ELF-1 (cell line): Measurements from ENCODE around the gene HOXA9.
A peak's percentile ranks its signal among the peaks of the same experiment; 100 is the strongest.

Source experiments
- DNase-seq: peaks from one replicate; pipeline ENCODE4 v3.0.0-alpha.2; 2016; ENCODE audit warnings: low read depth, low spot score

HOXA9 gene

DNA sequence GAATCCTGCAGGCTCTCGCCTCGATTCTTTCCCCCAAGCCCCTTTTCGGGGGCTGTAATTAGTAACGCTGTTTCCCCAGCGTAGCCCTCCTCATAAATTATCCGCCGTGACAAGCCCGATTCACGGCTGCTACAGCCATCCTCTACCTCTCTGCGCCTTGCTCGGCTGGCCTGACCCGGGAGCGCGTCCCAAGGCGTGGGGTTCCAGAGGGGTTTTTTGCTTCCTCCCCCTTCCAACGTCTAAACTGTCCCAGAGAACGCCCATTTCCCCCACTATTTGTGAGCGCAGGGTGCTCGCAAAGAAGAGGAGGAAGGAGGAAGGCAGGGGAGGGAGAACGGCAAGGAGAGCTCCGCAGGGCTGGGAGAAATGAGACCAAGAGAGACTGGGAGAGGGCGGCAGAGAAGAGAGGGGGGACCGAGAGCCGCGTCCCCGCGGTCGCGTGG lies 22.7 kb downstream of the HOXA9 start:
- DNase-seq, result no peak

DNA sequence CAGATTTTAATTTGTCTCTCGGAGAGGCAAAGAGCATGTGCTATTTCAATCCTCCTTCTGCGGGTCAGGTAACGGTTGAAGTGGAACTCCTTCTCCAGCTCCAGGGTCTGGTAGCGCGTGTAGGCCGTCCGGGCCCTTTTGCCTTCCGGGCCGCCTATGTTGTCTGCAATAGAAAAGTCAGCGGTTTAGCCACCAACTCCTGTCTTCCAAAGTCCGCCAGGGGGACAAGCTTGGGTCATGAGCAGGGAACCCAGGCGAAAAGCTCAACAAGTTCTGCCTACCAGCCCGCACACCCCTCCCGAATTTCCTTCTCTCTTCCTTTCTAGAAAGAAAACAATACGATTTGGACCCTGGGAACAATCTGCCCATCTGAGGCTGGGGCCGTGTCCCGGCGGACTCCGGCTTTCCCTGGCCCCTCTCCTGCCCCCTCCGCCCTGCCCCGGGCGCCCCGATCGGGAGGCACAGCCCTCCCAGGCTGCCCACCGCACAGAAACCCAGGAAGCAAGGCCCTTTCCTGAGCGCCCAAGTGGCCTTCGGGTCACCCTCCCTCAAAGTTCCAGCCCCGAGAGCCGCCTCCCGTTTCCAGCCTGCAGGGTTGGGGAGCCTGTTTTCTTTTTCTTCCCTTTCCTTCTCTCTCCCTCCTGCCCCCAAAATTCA lies 23.3 kb downstream of the HOXA9 start:
- DNase-seq, result peak; percentile 83

DNA sequence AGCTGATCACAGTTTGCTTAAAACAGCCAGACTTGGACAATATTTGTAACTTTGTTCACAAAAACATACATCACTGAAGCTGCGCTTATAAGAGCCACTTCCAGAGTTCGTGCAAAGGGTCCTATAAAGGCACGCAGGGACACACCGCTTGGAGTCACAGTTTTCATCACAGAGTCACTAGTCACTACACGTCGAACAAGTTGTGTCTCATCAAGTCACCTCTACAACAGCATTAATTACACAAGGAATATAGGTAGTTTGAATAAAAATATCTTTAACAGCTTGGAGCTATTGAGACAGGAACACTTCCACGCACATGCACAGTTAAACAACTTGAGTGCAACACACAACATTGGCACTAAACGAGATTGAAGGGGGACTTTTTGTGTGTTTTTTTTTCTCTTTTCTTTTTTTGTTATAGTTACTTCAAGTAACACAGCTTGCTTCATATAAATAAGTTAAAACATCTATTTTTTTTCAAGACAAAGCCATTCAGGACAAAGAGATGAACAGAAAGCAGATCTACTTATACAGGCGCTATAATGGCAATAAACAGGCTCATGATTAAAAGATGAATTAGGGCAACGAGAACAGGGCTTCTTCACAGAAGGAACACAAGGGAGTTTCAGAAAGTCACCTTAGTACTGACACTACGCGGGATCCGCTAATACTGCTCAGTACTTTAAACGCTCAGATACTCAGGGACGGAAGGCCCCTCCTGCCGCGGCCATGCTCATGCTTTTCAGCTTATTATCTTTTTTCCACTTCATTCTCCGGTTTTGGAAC lies 24.0 kb downstream of the HOXA9 start:
- DNase-seq, result no peak

DNA sequence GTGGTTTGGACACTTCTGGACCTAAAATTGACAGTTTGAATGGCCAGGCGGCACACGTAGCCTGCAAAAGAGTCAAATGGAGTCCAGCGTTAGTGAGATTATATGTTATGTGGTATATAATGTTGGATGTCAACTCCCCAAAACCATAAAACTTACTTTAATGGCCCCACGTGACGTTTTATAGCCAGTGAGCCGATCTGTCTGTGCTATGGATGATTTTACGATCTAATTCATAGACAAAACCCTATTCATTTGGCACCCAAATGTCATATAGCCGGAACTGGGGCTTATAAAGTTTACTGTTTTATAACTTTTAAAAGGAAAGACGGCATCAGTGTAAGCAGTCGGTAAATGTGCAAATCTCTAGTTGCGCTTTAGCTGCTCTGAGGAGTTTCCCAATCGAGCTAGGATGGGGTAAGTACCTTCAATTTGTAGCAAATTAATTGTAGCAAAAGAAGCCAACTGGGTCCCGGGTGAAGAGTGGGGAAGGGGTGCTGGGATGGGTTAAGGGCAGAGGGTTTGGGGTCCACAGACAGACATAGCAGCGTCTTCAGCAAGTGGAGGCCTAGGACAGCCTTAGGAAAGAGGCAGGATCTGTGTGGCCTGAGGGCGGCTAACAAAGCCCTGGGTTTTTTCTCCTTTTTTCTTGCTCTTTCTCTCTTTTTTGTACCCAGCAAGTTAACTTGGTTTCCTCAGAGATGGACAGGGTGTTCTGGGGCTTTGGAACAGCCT lies 25.0 kb downstream of the HOXA9 start:
- no peak for DNase-seq

DNA sequence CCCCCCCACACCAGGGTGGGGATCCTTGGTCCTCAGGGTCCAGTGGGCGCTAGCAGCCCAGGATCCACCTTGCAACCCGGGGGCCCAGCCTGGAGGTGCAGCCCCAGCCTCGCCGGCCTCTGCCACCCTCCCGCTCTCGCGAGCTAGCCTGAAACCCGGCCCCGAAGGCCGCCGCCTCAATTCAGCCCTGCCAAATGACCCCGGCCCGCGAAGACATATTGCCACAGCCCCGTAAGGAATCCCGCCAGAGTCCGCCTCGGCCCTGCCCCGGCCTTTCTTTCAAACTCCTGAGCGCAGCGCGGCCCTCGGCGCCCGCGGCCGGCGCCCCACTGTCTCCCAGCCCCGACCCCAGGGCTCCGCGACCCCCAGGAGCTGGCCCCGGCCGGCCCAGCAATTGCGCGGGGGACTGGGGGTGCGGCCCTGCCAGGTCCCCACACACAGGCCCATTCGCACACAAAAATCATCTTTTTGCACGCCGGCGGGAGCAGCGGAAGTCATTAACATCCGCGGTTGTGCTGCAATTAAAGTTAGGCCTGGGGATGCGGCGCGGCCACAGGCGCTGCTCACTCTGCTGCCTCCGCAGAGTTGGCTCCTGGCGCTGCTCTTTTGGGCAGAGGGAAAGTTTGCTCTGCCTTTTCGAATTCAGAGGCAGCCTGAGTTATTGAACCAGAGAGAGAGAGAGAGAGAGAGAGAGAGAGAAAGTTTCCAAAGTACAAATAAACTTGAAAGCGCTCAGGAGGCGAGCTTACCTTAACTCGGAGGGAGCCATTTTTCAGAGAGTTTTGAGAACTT lies 25.8 kb downstream of the HOXA9 start:
- DNase-seq, result peak; percentile 68

DNA sequence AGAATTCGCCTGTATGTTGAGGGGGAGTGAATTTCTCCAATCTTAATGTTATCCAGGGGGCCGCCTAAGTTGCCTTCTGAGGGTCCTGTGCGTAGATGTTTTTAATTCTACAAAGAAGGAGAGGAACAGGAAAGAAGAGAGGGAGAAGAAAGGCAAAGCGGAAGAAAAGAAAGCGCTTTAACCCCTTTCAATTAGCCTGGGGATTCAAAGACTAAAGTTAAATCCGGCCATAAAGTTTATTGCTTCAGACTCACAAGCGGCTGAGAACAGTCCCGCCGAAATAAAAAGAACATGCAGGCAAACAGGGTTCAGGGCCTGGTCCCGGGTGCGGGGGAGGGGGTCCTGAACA lies 26.4 kb downstream of the HOXA9 start:
- DNase-seq, result peak; percentile 61

DNA sequence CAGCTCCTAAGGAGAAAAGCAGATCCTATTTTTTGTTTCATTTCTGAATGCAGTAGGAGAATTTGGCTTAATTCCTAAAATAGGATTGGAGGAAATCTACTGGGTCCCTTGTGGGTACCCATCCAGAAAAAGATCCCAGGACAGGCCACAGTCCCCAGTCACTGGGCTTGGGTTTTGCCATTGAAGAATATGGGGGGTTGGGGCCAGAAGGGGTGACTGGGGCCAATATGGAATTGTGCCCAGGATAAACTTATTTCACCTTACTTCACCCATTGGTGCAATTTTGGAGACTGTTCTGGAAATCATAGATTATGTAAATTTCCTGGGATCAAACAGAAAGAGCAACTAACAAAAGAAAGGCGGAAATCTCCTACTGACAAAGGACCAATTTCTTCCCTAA lies 26.9 kb downstream of the HOXA9 start:
- no peak for DNase-seq

DNA sequence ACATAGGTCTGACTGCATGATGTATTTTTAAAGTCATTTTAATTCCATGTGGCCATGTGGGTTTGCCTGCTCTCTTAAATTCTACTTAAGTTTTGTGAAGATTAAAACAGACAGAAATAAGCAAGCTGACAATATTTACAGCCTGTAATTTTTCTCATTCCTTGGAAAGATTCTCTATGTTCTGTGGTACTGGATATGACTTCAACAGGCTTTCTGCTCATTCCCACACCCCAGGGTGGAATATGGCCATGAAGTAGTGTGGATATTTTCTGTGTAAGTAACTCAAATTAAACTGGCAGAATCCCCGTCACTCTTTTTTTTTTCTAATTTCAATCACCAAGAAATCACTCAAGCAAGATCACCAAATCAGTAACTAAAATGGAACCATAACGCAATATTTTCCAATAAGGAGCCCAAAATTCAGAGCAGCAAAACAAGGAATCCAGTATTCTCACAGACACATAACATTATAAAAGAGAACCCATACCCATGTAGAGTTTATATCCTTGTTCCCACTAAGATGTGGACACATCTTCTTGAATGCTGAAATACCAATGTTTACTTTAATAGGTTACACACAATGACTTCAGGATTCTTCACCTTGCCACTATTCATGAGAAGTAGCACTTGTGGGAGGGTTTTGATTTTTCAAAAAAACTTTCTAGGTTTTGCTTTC lies 27.6 kb downstream of the HOXA9 start:
- no peak for DNase-seq

DNA sequence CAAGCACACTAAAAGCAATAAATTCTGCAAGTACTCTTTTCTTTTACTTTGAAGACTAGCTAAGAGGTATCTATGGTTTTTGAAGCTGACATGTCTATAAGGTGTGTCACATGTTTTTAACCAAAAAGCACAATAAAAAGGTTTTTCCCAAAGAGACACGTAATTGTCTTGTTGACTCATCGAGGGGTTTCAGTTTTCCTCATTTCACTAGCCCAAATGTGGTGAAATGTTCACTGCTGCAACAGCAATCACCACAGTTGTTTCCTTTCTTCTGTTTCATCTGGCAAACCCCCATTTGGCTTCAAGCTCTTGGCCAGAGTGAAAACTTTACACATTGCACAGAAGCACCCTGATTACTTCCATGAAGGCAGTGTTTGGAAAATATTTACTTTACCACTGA lies 30.9 kb downstream of the HOXA9 start:
- DNase-seq, result no peak

DNA sequence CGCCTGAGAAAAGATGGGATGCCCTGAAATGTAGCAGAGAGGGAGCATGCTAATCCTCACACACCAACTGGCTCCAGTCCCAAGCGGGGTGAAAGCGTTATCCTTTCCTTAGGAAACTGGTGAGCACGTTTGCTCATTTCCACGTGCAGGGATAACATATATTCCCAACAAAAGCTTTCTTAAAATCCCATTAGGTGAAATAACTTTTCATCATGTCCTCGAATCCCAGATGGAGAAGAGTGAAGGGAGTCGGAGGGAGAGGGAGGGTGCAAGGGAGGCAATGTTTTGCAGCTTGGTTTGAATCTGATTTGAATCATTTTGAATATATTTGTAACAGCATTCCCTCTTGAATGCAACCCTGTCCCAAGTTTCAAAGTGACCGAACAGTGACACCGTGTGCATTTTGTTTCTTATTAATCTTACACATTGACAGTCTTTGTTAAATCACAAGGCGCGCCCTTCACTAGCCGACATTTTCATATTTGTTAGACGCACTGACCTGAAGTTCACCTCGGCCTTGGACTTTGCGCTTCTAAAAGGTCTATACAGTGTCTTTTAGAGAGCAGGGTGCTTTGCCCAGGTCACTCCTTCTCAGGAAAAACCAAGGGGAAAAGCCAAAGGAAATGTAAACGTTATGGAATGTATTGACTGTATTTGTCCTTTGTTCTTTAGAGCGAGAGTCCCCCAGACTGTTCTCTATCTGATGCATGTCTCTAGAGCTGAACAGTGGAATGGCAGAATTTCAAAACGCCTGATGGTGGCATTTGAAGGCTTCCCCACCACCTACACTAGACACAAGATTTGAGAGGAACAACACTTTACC lies 31.7 kb downstream of the HOXA9 start:
- no peak for DNase-seq

DNA sequence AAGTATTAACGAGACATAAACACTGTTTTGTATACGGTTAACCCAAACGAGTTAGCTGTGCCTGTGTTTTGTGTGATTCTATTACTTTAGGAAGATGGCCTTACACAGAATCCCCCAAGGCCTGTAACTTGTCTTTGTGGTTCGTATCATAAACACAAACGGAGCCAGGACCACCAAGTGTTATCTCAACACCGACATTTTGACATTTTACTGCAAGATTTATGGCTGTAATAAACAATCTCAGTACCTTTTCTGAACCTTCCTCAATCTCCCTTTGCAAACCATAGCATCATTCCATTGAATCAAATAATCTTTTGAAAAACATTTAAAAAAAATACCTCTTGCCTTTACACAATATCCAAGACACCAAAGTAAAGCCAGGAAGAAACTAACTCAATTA lies 32.4 kb downstream of the HOXA9 start:
- DNase-seq, result no peak

DNA sequence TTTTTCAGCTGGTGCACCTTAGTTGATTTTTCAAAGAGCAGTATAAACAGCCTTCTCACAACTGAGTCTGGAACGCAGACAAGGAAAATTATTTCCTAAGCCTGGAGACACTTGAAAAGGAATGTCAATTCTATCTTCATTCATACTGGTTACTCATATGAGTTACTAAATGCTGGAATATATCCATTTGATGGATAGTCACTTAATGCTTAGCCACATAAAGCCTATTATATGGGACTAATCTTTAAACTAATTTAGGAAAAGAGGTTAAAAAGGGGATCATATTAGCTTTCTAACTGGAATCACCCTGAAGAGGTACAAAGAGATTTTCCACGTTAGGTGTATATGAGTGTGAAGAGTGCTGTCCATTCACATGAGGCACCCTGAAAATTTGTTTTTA lies 33.1 kb downstream of the HOXA9 start:
- no peak for DNase-seq

DNA sequence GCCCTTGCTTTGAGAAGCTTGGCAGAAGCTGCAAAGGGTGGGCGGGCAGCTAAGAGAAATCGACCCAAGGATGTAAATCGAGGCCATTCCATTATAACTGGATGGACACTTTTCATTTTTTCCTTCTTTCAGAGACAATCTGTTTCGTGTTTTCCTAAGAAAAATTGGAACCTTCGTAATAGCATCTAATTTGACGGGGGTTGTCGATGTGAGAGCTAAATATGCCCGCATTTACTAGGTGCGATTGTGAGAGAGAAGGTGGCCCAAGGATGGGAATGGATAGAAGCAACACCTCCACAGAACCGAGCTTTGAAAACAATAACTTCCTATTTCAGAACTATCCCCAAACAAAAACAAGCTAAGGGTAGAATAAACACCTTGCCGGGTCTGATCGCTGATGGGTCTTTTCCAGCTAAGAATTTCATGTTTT lies 33.9 kb downstream of the HOXA9 start:
- no peak for DNase-seq

DNA sequence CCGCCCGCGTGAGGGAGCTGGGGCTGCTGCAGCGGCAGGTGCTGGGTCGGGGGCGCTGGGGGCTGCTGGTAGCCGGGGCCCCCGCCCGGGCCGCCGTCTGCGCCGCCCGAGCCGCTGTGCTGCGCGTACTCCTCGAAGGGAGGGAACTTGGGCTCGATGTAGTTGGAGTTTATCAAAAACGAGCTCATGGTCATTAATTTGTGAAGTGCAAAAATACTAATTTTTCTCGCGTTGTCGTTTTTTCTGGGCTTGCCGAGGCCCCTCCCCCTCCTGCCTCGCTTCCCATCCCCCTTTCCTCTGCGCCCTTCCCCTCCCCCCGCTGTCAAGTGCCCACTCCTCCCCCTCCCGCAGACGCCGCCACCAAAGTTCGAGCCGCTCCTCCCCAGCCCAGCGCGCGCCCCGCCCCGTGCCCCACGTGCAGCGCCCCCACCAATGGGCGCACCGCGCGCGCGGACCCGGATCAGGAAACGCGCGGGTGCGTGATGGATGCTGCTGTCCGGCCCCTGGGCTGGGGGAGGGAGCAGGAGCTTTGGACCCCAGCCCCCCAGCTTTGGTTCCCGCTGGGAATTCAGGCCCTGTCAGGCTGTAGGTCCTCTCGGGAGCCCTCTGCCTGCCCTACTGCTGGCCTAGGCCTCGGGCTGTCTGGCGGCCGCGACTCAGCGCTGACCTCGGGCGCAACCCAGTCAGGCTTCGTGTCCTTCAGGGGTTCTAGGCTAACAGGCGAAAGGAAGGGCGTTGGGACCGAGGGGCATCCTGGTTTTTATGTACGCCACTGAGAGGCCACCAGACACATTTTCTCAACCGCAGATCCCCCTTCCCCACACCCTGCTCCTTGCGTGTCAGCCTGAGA lies 34.6 kb downstream of the HOXA9 start, which contains the start of gene HOXA4:
Gene HOXA4, minus strand, starts transcription at position 218 of the 850 bp plus-strand sequence. Its CDS starts 24 bp downstream, at position 194.
- DNase-seq, result peak; percentile 86

DNA sequence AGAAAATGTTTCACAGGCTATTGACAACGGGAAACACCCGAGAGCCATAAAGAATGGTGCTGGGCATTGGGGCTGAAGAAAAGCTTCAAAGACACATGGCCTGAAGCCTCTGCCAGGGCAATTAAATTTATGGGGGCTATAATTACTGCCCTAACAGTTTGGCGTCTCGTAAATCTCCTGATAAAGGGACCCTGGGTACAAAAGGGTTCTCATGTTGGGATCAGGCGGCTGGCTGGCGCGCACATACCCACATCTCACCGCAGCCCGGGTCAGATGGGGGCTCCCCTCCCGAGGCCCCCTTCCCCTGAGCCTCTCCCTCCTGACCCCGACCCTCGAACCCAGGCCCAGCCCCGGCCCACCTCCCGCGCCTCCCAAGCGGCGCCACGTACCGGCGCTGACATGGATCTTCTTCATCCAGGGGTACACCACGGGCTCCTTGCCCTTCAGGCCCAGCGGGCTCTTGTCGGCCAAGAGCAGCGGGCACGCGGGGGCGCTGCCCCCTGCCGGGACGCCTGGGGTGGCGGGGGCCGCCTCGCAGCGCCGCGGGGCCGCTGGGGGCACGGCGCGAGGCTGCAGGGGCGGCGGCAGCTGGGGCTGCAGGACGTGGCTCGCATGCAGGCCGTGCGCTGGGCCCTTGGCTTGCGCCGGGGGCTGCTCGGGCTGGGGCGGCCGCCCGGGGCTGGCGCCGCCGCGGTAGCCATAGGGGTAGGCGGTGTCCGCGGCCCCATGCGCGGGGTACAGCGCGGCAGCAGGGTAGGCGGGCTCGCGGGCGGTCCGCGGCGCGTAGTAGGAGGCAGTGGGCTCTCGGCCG lies 35.4 kb downstream of the HOXA9 start:
- DNase-seq, result peak; percentile 46

DNA sequence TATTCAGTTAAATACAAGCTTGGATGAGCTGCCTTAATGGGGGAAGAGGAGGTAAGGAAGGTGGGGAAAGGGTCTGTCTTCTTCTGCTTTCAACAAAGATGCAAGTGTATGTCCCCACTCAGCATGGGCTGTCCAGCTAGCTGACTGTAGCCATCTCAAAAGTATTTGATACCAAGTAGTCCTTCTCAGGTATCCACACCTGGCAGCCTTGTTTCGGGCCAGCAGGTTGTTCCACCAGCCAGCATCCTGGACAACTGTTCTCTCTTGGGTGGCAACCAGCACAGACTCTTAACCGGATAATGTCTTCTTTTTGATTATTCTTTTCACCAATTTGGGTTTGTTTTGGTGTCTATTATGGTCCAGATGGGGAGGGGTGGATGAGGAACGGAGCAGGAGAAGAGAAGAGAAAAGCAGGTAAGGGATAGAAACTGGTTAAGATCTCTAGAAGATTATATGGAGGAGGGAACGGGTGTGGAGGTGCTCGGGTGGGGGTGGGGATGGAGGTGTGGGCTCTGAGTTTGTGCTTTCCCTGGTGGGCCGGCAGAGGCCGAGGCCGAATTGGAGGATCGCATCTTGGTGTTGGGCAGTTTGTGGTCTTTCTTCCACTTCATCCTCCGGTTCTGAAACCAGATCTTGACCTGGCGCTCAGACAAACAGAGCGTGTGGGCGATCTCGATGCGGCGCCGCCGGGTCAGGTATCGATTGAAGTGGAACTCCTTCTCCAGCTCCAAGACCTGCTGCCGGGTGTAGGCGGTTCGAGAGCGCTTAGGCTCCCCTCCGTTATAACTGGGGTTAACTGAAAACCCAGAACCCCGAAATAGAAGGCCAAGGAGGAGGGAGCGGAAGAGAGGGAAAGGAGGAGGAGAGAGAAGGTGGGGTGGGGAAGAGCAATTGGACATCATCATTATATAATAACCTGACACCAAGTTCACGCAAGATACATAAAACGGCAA lies 36.3 kb downstream of the HOXA9 start:
- peak; percentile 23 for DNase-seq

DNA sequence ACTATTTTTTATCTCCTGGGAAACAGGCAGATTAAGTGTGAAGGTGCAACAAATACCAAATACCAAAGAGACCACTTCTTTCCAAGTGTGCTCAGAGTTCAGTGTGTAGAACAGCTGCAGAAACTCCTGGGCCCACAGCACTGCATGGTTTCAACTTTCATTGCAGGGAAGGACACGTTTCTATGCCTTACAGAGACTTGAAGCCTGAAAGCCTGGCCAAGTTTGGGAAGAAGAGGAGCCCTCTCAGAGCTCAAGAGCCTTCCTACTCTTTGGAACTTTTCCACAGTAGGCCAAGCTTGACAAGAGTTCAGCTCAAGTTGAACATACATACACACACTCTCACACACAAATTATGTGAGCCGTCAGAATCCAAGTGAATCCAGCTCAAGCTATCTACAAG lies 37.3 kb downstream of the HOXA9 start:
- DNase-seq, result no peak
